ENCODE results near the gene XIRP2.

XIRP2 gene

DNA sequence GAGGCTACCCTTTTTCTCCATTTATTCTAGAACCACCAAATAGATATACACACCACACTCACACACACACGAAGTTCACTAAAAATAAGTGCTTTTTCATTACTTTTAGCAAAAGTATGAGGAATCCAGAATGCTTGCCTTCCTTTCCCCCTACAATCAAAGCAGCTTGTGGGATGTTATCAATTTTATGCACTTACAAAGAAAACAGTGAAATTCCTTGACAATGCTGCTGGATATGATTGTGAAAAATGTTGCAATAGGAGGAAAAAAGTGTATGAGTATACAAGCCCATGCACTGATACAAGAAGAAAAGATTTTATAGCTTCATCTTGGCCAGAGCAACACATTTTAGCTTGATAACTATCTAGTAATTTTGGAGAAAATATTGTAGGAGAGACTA lies 269.2 kb downstream of the XIRP2 start:
- H3K4me3 ChIP-seq (ENCODE audit: low read length): no peak overlapping the region
- H3K36me3 ChIP-seq (ENCODE audit: control insufficient read depth, insufficient read depth, low read length): no peaks in the 10 kb centered on the region
- H3K27ac ChIP-seq (ENCODE audit: low read depth, low read length): no peak overlapping the region
- H3K4me1 ChIP-seq (ENCODE audit: control insufficient read depth, insufficient read depth, low read length): no peaks in the 10 kb centered on the region
- no peaks in the 10 kb centered on the region for H3K27me3 ChIP-seq (ENCODE audit: control insufficient read depth, insufficient read depth, low read length)
- no peak overlapping the region for H3K9ac ChIP-seq (ENCODE audit: low read length)

- Histone ChIP-seq H3K27ac (ENCODE audit: low read depth, low read length) (no peak overlapping the region), H3K4me3 (ENCODE audit: low read length) (no peak overlapping the region), H3K4me1 (ENCODE audit: control insufficient read depth, insufficient read depth, low read length) (no peaks in the 10 kb centered on the region), H3K36me3 (ENCODE audit: control insufficient read depth, insufficient read depth, low read length) (no peaks in the 10 kb centered on the region), H3K27me3 (ENCODE audit: control insufficient read depth, insufficient read depth, low read length) (no peaks in the 10 kb centered on the region), H3K9ac (ENCODE audit: low read length) (no peak overlapping the region)
These were observed 288.9 kb downstream of the XIRP2 start for GRCh38 chr2:167177196-167177595.

GRCh38 chr2:167181134-167181533 lies 292.9 kb downstream of the XIRP2 start:
- Histone ChIP-seq H3K27me3 (ENCODE audit: control insufficient read depth, insufficient read depth, low read length) (no peaks in the 10 kb centered on the region), H3K27ac (ENCODE audit: low read depth, low read length) (no peak overlapping the region), H3K4me1 (ENCODE audit: control insufficient read depth, insufficient read depth, low read length) (no peaks in the 10 kb centered on the region), H3K9ac (ENCODE audit: low read length) (no peak overlapping the region), H3K4me3 (ENCODE audit: low read length) (no peak overlapping the region), H3K36me3 (ENCODE audit: control insufficient read depth, insufficient read depth, low read length) (no peaks in the 10 kb centered on the region)

DNA sequence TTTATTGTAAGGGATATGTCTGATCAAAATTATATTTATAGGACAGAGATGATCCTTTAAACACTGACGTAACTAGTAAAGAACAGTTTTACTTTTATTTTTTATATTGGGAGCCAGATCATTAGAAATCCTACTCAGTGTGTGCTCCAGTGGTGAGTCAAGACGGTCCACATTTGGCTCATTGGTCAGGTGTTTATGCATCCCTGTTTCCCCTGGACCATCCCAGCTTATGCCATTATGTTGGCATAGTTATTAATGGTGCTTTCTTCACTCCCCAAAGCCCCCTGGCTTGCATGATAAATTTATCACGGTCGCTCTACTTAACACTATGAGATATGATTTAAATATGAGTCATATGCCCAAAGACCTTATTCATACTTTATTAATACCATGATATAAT lies 293.4 kb downstream of the XIRP2 start:
- Histone ChIP-seq H3K4me3 (ENCODE audit: low read length) (no peak overlapping the region), H3K27me3 (ENCODE audit: control insufficient read depth, insufficient read depth, low read length) (no peaks in the 10 kb centered on the region), H3K36me3 (ENCODE audit: control insufficient read depth, insufficient read depth, low read length) (no peaks in the 10 kb centered on the region), H3K27ac (ENCODE audit: low read depth, low read length) (no peak overlapping the region), H3K4me1 (ENCODE audit: control insufficient read depth, insufficient read depth, low read length) (peaks cover 5% of the 10 kb centered on the region), H3K9ac (ENCODE audit: low read length) (no peak overlapping the region)

GRCh38 chr2:167182403-167182802 lies 294.1 kb downstream of the XIRP2 start:
- no peaks in the 10 kb centered on the region for H3K27me3 ChIP-seq (ENCODE audit: control insufficient read depth, insufficient read depth, low read length)
- H3K4me3 ChIP-seq (ENCODE audit: low read length): no peak overlapping the region
- H3K9ac ChIP-seq (ENCODE audit: low read length): no peak overlapping the region
- H3K27ac ChIP-seq (ENCODE audit: low read depth, low read length): no peak overlapping the region
- H3K36me3 ChIP-seq (ENCODE audit: control insufficient read depth, insufficient read depth, low read length): no peaks in the 10 kb centered on the region
- H3K4me1 ChIP-seq (ENCODE audit: control insufficient read depth, insufficient read depth, low read length): peaks cover 12% of the 10 kb centered on the region

DNA sequence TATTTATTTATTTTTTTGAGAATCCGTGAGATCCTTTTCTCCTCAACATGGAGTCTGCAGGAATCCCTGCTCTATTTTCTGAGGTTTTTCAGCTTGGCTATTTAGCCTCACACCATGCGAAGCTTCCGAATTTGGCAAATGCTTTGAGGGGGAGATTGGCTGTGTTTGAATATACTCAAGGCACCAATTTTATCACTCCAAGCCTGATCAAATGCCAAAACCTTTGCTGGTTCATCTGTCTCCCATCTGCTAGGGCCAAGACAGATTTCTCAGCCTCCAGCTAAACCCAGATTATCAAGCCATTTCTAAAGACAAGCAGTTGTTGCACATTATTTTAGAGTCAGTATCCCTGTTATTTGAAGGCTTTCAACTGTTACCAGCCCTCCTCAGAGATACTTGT lies 295.7 kb downstream of the XIRP2 start:
- peaks cover 20% of the 10 kb centered on the region for H3K4me1 ChIP-seq (ENCODE audit: control insufficient read depth, insufficient read depth, low read length)
- no peaks in the 10 kb centered on the region for H3K27me3 ChIP-seq (ENCODE audit: control insufficient read depth, insufficient read depth, low read length)
- H3K36me3 ChIP-seq (ENCODE audit: control insufficient read depth, insufficient read depth, low read length): no peaks in the 10 kb centered on the region
- no peak overlapping the region for H3K4me3 ChIP-seq (ENCODE audit: low read length)
- H3K9ac ChIP-seq (ENCODE audit: low read length): no peak overlapping the region
- H3K27ac ChIP-seq (ENCODE audit: low read depth, low read length): no peak overlapping the region

GRCh38 chr2:167186465-167186864 lies 298.2 kb downstream of the XIRP2 start:
- H3K36me3 ChIP-seq (ENCODE audit: control insufficient read depth, insufficient read depth, low read length): no peaks in the 10 kb centered on the region
- no peaks in the 10 kb centered on the region for H3K27me3 ChIP-seq (ENCODE audit: control insufficient read depth, insufficient read depth, low read length)
- no peak overlapping the region for H3K27ac ChIP-seq (ENCODE audit: low read depth, low read length)
- no peak overlapping the region for H3K9ac ChIP-seq (ENCODE audit: low read length)
- peaks cover 21% of the 10 kb centered on the region for H3K4me1 ChIP-seq (ENCODE audit: control insufficient read depth, insufficient read depth, low read length)
- H3K4me3 ChIP-seq (ENCODE audit: low read length): no peak overlapping the region

GRCh38 chr2:167187049-167187727 lies 298.9 kb downstream of the XIRP2 start:
- H3K27me3 ChIP-seq (ENCODE audit: control insufficient read depth, insufficient read depth, low read length): no peaks in the 10 kb centered on the region
- no peak overlapping the region for H3K4me3 ChIP-seq (ENCODE audit: low read length)
- H3K4me1 ChIP-seq (ENCODE audit: control insufficient read depth, insufficient read depth, low read length): peaks cover 21% of the 10 kb centered on the region
- no peak overlapping the region for H3K9ac ChIP-seq (ENCODE audit: low read length)
- peak overlapping the region; percentile 57 for H3K27ac ChIP-seq (ENCODE audit: low read depth, low read length)
- no peaks in the 10 kb centered on the region for H3K36me3 ChIP-seq (ENCODE audit: control insufficient read depth, insufficient read depth, low read length)

DNA sequence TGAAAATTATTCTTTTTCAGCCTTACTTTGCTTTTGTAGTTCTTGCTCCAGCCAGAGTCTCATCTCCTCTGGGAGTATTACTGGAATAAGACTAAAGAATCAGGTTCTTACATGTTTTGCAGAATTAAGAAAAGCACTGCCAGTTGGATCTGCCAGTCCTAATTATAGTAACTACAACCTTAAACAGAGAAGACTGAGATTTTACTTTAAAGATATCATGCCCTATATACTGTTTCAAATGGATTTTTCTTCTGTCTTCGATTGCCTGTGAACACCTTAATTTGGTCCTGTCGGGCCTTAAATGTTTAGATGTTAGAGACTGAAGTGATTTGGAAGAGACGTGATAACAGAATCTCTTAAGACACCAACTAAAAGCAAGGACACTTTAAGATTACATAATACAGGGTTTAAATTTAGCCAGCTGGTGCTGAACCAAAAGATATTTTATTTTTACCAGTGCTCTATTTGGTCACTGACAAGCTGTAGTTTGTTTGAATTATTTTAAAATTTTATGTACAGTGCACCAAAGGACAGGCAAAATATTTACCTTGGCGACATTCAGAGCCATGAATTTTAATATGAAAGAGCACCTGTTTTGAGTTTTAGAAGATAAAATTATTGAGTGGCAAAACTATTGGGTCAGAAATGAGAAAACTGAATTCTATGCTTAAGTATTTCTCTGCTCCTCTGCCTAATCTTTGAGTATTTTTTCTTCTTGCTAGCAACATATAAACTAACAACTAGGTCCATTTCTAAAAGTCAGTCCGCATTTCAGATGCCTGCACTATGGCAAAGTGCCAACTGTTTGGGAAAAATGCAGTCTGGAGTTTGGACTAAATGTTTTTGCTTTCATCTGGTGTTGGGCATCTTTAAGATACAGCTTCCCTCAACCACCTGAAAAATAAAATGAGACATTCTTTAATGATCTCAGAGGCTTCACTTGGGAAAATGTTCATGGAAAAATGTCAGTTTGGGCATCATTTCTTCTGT lies 300.0 kb downstream of the XIRP2 start:
- H3K4me1 ChIP-seq (ENCODE audit: control insufficient read depth, insufficient read depth, low read length): peaks cover 23% of the 10 kb centered on the region
- peak overlapping the region; percentile 72 for H3K27ac ChIP-seq (ENCODE audit: low read depth, low read length)

GRCh38 chr2:167190053-167190452 lies 301.8 kb downstream of the XIRP2 start:
- H3K4me1 ChIP-seq (ENCODE audit: control insufficient read depth, insufficient read depth, low read length): peaks cover 23% of the 10 kb centered on the region
- H3K9ac ChIP-seq (ENCODE audit: low read length): no peak overlapping the region
- no peak overlapping the region for H3K27ac ChIP-seq (ENCODE audit: low read depth, low read length)
- H3K27me3 ChIP-seq (ENCODE audit: control insufficient read depth, insufficient read depth, low read length): no peaks in the 10 kb centered on the region
- H3K4me3 ChIP-seq (ENCODE audit: low read length): no peak overlapping the region
- no peaks in the 10 kb centered on the region for H3K36me3 ChIP-seq (ENCODE audit: control insufficient read depth, insufficient read depth, low read length)

More for the DNA sequence above, 300.0 kb downstream of the XIRP2 start:
- no peaks in the 10 kb centered on the region for H3K27me3 ChIP-seq (ENCODE audit: control insufficient read depth, insufficient read depth, low read length)
- H3K9ac ChIP-seq (ENCODE audit: low read length): no peak overlapping the region
- H3K36me3 ChIP-seq (ENCODE audit: control insufficient read depth, insufficient read depth, low read length): no peaks in the 10 kb centered on the region
- no peak overlapping the region for H3K4me3 ChIP-seq (ENCODE audit: low read length)

DNA sequence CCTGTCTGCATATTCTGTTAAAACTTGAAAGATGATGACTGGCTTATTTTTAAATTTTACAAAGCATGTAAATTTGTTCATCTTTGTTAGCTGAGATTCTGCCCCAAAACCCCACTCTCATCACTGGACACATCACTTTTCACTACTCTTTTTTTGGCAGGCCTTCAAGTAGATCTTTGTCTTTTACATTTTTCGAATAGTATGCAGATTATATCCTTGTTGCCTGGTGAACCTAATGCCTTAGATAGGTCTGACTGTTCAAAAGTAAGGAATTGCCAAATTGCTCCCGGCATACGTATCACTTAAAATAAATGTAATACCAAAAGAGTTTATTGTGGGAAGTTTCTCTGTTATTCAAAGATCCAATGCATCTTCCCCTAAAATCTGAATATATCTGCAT lies 303.3 kb downstream of the XIRP2 start:
- H3K4me3 ChIP-seq (ENCODE audit: low read length): no peak overlapping the region
- no peaks in the 10 kb centered on the region for H3K27me3 ChIP-seq (ENCODE audit: control insufficient read depth, insufficient read depth, low read length)
- peaks cover 21% of the 10 kb centered on the region for H3K4me1 ChIP-seq (ENCODE audit: control insufficient read depth, insufficient read depth, low read length)
- no peaks in the 10 kb centered on the region for H3K36me3 ChIP-seq (ENCODE audit: control insufficient read depth, insufficient read depth, low read length)
- H3K9ac ChIP-seq (ENCODE audit: low read length): no peak overlapping the region
- H3K27ac ChIP-seq (ENCODE audit: low read depth, low read length): no peak overlapping the region

GRCh38 chr2:167192833-167193232 lies 304.6 kb downstream of the XIRP2 start:
- H3K4me1 ChIP-seq (ENCODE audit: control insufficient read depth, insufficient read depth, low read length): peaks cover 12% of the 10 kb centered on the region
- H3K36me3 ChIP-seq (ENCODE audit: control insufficient read depth, insufficient read depth, low read length): no peaks in the 10 kb centered on the region
- H3K27ac ChIP-seq (ENCODE audit: low read depth, low read length): no peak overlapping the region
- H3K4me3 ChIP-seq (ENCODE audit: low read length): no peak overlapping the region
- no peak overlapping the region for H3K9ac ChIP-seq (ENCODE audit: low read length)
- no peaks in the 10 kb centered on the region for H3K27me3 ChIP-seq (ENCODE audit: control insufficient read depth, insufficient read depth, low read length)
